ENCODE results near the gene OTOF. TPM values are rescaled to one million over a fixed set of nuclear protein-coding genes. Genes with fewer than 3 reads are reported as not detected.

OTOF gene
- total and polyA plus RNA-seq, 12 donors: 0.03 to 0.25 (median 0.08) TPM; not detected in 8

DNA sequence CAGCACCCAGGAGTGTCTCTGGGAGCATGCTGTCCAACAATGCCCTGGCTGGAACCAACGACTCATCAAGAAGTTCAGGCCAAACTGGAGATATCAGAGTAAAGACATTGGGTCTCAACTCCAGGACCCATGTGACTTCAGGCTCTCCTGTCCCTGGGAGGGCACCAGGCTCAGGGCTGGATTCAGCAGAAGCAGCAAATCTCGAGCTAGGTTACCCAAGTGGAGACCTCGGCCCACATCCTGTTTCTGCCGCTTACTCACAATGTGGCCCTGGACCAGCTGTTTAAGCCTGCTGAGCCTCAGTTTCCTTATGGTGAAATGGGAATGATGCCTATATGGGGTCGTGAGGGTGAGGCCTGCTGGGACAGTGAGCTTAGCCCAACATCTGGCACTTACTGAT is 9.3 kb upstream of the OTOF start:
- no peak for DNase-seq
- H3K36me3 ChIP-seq: no peaks in the 10 kb centered on the region
- H3K27me3 ChIP-seq: no peaks in the 10 kb centered on the region
- TF ChIP-seq, protein P1, sequence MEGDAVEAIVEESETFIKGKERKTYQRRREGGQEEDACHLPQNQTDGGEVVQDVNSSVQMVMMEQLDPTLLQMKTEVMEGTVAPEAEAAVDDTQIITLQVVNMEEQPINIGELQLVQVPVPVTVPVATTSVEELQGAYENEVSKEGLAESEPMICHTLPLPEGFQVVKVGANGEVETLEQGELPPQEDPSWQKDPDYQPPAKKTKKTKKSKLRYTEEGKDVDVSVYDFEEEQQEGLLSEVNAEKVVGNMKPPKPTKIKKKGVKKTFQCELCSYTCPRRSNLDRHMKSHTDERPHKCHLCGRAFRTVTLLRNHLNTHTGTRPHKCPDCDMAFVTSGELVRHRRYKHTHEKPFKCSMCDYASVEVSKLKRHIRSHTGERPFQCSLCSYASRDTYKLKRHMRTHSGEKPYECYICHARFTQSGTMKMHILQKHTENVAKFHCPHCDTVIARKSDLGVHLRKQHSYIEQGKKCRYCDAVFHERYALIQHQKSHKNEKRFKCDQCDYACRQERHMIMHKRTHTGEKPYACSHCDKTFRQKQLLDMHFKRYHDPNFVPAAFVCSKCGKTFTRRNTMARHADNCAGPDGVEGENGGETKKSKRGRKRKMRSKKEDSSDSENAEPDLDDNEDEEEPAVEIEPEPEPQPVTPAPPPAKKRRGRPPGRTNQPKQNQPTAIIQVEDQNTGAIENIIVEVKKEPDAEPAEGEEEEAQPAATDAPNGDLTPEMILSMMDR (IDR thresholded peaks at IDR 0.05): no peak
- H3K9me3 ChIP-seq: no peaks in the 10 kb centered on the region
- no peak for ATAC-seq
- WGBS, 2 donors: 78 to 83% methylated on average over 5 of the region's 5 CpGs
- H3K27ac ChIP-seq: no peak overlapping the region
- intact Hi-C loops (cut with DNase I): no loop called here
- no peak overlapping the region for H3K4me3 ChIP-seq
- peaks cover 0 to 13% (median 10%) of the 10 kb centered on the region in 9 donors for H3K4me1 ChIP-seq

DNA sequence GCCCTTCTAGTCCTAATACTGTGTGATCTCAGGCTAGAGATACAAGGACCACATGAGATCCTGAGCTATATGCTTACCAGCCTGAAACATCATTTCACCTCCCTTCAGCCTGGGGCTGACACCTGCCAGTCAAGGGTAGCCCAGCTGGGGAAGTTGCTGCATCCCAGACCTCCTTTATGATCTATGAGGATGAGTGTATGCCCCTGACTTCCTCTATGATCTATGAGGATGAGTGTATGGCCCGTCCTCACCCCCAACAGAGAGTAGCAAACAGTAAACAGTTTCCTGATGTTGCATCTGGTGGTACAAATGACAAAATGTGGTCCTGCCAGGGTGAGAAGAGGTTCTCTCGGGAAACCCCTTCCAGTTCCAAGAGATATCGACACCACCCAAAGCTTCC is 8.9 kb upstream of the OTOF start:
- Histone ChIP-seq H3K27ac (no peak overlapping the region), H3K9me3 (no peaks in the 10 kb centered on the region), H3K4me1 (peaks cover 0 to 13% (median 10%) of the 10 kb centered on the region in 9 donors), H3K4me3 (no peak overlapping the region), H3K36me3 (no peaks in the 10 kb centered on the region), H3K27me3 (no peaks in the 10 kb centered on the region)
- TF ChIP-seq, protein P1 (IDR thresholded peaks at IDR 0.05): no peak
- intact Hi-C loops (cut with DNase I): no loop called here
- no peak for DNase-seq
- no peak for ATAC-seq
- 88 to 90% methylated on average over 3 of the region's 3 CpGs for WGBS, 2 donors

DNA sequence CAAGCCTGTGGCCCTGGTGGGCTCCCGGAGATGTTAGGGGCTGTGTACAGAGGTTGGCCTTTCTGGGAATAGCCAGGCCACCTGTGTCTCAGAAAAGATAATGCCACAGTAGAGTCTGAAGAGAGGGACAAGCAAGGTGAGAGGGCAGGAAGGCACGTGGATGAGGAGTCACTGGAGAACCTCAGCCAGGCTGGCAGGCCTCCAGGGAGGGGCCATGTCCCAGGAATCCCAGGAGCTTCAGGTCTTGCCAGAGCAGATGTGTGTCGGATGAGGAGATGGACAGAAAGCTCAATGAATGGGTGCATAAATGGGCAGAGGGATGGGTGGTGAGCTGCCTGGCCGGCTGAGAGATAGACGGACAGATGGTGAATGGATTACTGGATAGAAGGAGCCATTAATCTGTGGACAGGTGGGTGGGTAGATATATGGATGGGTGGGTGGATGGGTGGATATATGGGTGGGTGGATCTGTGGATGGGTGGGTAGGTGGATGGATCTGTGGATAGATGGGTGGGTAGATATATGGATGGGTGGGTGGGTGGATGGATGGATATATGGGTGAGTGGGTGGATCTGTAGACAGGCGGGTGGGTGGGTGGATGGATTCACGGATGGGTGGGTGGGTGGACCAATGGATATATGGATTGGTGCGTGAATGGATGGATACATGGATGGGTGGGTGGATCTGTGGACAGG is 7.9 kb upstream of the OTOF start:
- H3K9me3 ChIP-seq: no peaks in the 10 kb centered on the region
- no peak for ATAC-seq
- no peak for DNase-seq
- H3K4me1 ChIP-seq: peaks cover 0 to 13% (median 8%) of the 10 kb centered on the region in 9 donors
- H3K27me3 ChIP-seq: no peaks in the 10 kb centered on the region
- H3K36me3 ChIP-seq: no peaks in the 10 kb centered on the region
- 86 to 88% methylated on average over 8 of the region's 8 CpGs for whole genome bisulfite sequencing, 2 donors
- no peak overlapping the region for H3K4me3 ChIP-seq
- H3K27ac ChIP-seq: no peak overlapping the region
- intact Hi-C loops (cut with DNase I): no loop called here
- TF ChIP-seq, protein P1 (IDR thresholded peaks at IDR 0.05): no peak

DNA sequence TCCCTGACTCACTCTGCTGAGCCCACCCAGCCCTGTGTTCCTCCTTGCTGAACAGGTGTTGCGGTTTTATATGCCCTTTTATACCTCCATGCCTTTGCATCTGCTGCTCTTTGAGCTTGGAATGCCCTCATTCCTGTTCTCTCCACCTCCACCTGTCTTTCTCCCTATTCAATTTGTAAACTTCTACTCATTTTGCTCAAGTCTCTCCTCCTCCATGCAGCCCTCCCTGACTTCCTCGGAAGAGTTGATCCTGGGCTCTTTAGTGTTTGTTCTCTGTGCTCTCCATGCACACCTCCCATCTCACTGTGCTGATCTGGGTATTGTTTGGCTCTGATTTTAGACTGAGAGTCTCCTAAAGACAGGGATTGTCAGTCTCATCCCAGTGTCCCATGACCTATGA is 7.2 kb upstream of the OTOF start:
- ATAC-seq (no peak), DNase-seq (no peak)
- no peaks in the 10 kb centered on the region for H3K27me3 ChIP-seq
- no peaks in the 10 kb centered on the region for H3K36me3 ChIP-seq
- WGBS, 2 donors: 92 to 94% methylated on average over 2 of the region's 2 CpGs
- no peaks in the 10 kb centered on the region for H3K9me3 ChIP-seq
- no peak overlapping the region for H3K4me3 ChIP-seq
- no peak overlapping the region for H3K27ac ChIP-seq
- intact Hi-C loops (cut with DNase I): no loop called here
- TF ChIP-seq, protein P1 (IDR thresholded peaks at IDR 0.05): no peak
- peaks cover 0 to 13% (median 8%) of the 10 kb centered on the region in 9 donors for H3K4me1 ChIP-seq
